Peyer's patch (tissue), 4 donors: ENCODE results near the gene FEV. TPM values are rescaled to one million over a fixed set of nuclear protein-coding genes. Genes with fewer than 3 reads are reported as not detected.

Experiments used
- DNase-seq, 3 donors: peaks; one replicate each; pipeline ENCODE4 v3.0.0-alpha.2; 2017 to 2019
- H3K27ac ChIP-seq, 4 donors: fragments of 200-600 bp; sonication (generic); one replicate each; pipeline ENCODE4 v1.5.1; 2016 to 2019
- H3K27me3 ChIP-seq, 2 donors: fragments of 200-600 bp; sonication (generic); one replicate each; pipeline ENCODE4 v1.5.1; 2019
- H3K36me3 ChIP-seq, 3 donors: fragments of 200-600 bp; sonication (generic); one replicate each; pipeline ENCODE4 v1.5.1; 2016 to 2019
- H3K4me1 ChIP-seq, 4 donors: fragments of 200-600 bp; sonication (generic); one replicate each; pipeline ENCODE4 v1.5.1; 2016 to 2019
- H3K4me3 ChIP-seq, 4 donors: fragments of 200-600 bp; sonication (generic); 1 replicate in 3 of 4; 2 replicates in 1 of 4; pipeline ENCODE4 v1.5.1; 2016 to 2019; ENCODE audit warnings: mild to moderate bottlenecking in 1 of 4
- H3K9me3 ChIP-seq, 4 donors: fragments of 200-600 bp; sonication (generic); one replicate each; pipeline ENCODE4 v1.5.1; 2016 to 2019; ENCODE audit warnings: mild to moderate bottlenecking in 1 of 4
- CTCF ChIP-seq, 6 experiments: fragments of 450-650 bp in 4 of 6; fragments of 200-600 bp in 2 of 6; sonication (generic) in 1 of 6; IDR thresholded peaks; one replicate each; pipeline ENCODE4 v1.5.1; 2017 to 2019; ENCODE audit warnings: antibody characterized with exemption in 6 of 6, mild to moderate bottlenecking in 3 of 6, moderate library complexity in 1 of 6
- POLR2A ChIP-seq, 2 donors: fragments of 450-650 bp; IDR thresholded peaks; one replicate each; pipeline ENCODE4 v1.5.1; 2017; ENCODE audit warnings: antibody characterized with exemption in 2 of 2, mild to moderate bottlenecking in 2 of 2, moderate library complexity in 2 of 2
- total RNA-seq, 4 donors: library from RNA; depleted of rRNA; stranded (reverse); fragments of >200 nt; gene quantifications; one replicate each; pipeline ENCODE4 v1.1.0, GENCODE V29; 2016

The FEV gene
- total RNA-seq, 4 donors from 2014 or later, result 3.2 to 6.7 (median 5.1) TPM; not detected in 1

GRCh38 chr2:218986148-218986761 is 1.3 kb upstream of the FEV start:
- TF ChIP-seq POLR2A (IDR thresholded peaks at IDR 0.05), result no peak
- TF ChIP-seq CTCF (IDR thresholded peaks at IDR 0.05), result no peak
- peaks cover 3 to 80% of the 10 kb centered on the region in 2 donors for H3K27me3 ChIP-seq

GRCh38 chr2:218985325-218986091 is 524 bp upstream of the FEV start:
- no peak for TF ChIP-seq CTCF (IDR thresholded peaks at IDR 0.05)
- TF ChIP-seq POLR2A (IDR thresholded peaks at IDR 0.05), result no peak
- peaks cover 0 to 42% (median 12%) of the 10 kb centered on the region in 4 donors for H3K4me1 ChIP-seq
- H3K27ac ChIP-seq, result no peak overlapping the region
- no peaks in the 10 kb centered on the region for H3K36me3 ChIP-seq
- peak overlapping the region in 1 of 4 donors; percentile 24 for H3K4me3 ChIP-seq
- peak in 1 of 3 donors; percentile 39 for DNase-seq
- H3K9me3 ChIP-seq, result no peaks in the 10 kb centered on the region
- peaks cover 3 to 82% of the 10 kb centered on the region in 2 donors for H3K27me3 ChIP-seq

More at GRCh38 chr2:218986148-218986761, 1.3 kb upstream of the FEV start:
- Histone ChIP-seq H3K4me3 (no peak overlapping the region), H3K9me3 (no peaks in the 10 kb centered on the region), H3K36me3 (no peaks in the 10 kb centered on the region), H3K4me1 (peaks cover 0 to 35% (median 12%) of the 10 kb centered on the region in 4 donors), H3K27ac (no peak overlapping the region)
- peak in 1 of 3 donors; percentile 12 for DNase-seq

GRCh38 chr2:218984239-218985020 is 554 bp downstream of the FEV start:
- no peak for TF ChIP-seq CTCF (IDR thresholded peaks at IDR 0.05)
- no peak for TF ChIP-seq POLR2A (IDR thresholded peaks at IDR 0.05)
- peaks cover 0 to 52% (median 12%) of the 10 kb centered on the region in 4 donors for H3K4me1 ChIP-seq
- no peak overlapping the region for H3K27ac ChIP-seq
- DNase-seq, result peak in 1 of 3 donors; percentile 50
- H3K9me3 ChIP-seq, result no peaks in the 10 kb centered on the region
- H3K27me3 ChIP-seq, result peaks cover 3 to 83% of the 10 kb centered on the region in 2 donors
- H3K4me3 ChIP-seq, result peak overlapping the region in 1 of 4 donors; percentile 24
- H3K36me3 ChIP-seq, result no peaks in the 10 kb centered on the region

GRCh38 chr2:218983934-218984238 is 1.1 kb downstream of the FEV start:
- TF ChIP-seq POLR2A (IDR thresholded peaks at IDR 0.05), result no peak
- TF ChIP-seq CTCF (IDR thresholded peaks at IDR 0.05), result no peak
- peaks cover 3 to 77% of the 10 kb centered on the region in 2 donors for H3K27me3 ChIP-seq
- no peaks in the 10 kb centered on the region for H3K36me3 ChIP-seq
- H3K4me1 ChIP-seq, result peaks cover 0 to 52% (median 12%) of the 10 kb centered on the region in 4 donors
- DNase-seq, result peak in 1 of 3 donors; percentile 46
- H3K27ac ChIP-seq, result no peak overlapping the region
- H3K4me3 ChIP-seq, result peak overlapping the region in 1 of 4 donors; percentile 24
- no peaks in the 10 kb centered on the region for H3K9me3 ChIP-seq

GRCh38 chr2:218983263-218983933 is 1.6 kb downstream of the FEV start:
- H3K4me1 ChIP-seq, result peaks cover 0 to 52% (median 12%) of the 10 kb centered on the region in 4 donors
- no peak for TF ChIP-seq POLR2A (IDR thresholded peaks at IDR 0.05)
- no peak for TF ChIP-seq CTCF (IDR thresholded peaks at IDR 0.05)
- no peak overlapping the region for H3K27ac ChIP-seq
- peaks cover 3 to 72% of the 10 kb centered on the region in 2 donors for H3K27me3 ChIP-seq
- DNase-seq, result no peak
- no peaks in the 10 kb centered on the region for H3K9me3 ChIP-seq
- H3K36me3 ChIP-seq, result no peaks in the 10 kb centered on the region
- no peak overlapping the region for H3K4me3 ChIP-seq
